ENCODE results near the gene ADAMTSL3. TPM values are rescaled to one million over a fixed set of nuclear protein-coding genes. Genes with fewer than 3 reads are reported as not detected.
A peak's percentile ranks its signal among the peaks of the same experiment; 100 is the strongest.

Gene ADAMTSL3
- total RNA-seq, 4 donors from 2014 or later: 4.9 to 8.8 (median 6.8) TPM

GRCh38 chr15:83858820-83859505 is 205.0 kb downstream of the ADAMTSL3 start:
- intact Hi-C loops (cut with DNase I; ENCODE audit: low total_unique reads): loop anchor here (10.0 kb wide), 1 partner anchor 204 kb away; the partner anchor contains the start of gene ADAMTSL3
- DNase-seq: no peak
- H3K4me3 ChIP-seq: no peak overlapping the region
- H3K36me3 ChIP-seq: no peaks in the 10 kb centered on the region
- in situ Hi-C loops (cut with MboI; ENCODE audit: low pct_ligation_motif_present in 1 of 4, low pct_unique_long_range_greater_than_20kb in 1 of 4, low sequenced_read_pairs in 3 of 4): no loop called here
- no peaks in the 10 kb centered on the region for H3K27me3 ChIP-seq
- WGBS, 2 donors (ENCODE audit: low coverage in 1 of 2): 74 to 79% methylated on average over 5 of the region's 5 CpGs
- no peaks in the 10 kb centered on the region for H3K9me3 ChIP-seq
- peaks cover 0 to 7% (median 0%) of the 10 kb centered on the region in 4 donors for H3K4me1 ChIP-seq
- TF ChIP-seq POLR2AphosphoS5 (IDR thresholded peaks at IDR 0.05) (peak; percentile 18 to 38 (median 20)), POLR2A (IDR thresholded peaks at IDR 0.05) (no peak)
- H3K27ac ChIP-seq: peak overlapping the region in 3 of 4 donors; percentile 42 to 72 (median 64)

GRCh38 chr15:83866692-83867091 is 212.8 kb downstream of the ADAMTSL3 start:
- intact Hi-C loops (cut with DNase I; ENCODE audit: low total_unique reads) (no loop called here), in situ Hi-C loops (cut with MboI; ENCODE audit: low pct_ligation_motif_present in 1 of 4, low pct_unique_long_range_greater_than_20kb in 1 of 4, low sequenced_read_pairs in 3 of 4) (no loop called here)
- 53 to 60% methylated on average over 1 of the region's 1 CpG for WGBS, 2 donors (ENCODE audit: low coverage in 1 of 2)
- Histone ChIP-seq H3K36me3 (no peaks in the 10 kb centered on the region), H3K9me3 (no peaks in the 10 kb centered on the region), H3K4me1 (peaks cover 0 to 12% (median 6%) of the 10 kb centered on the region in 4 donors), H3K27me3 (no peaks in the 10 kb centered on the region), H3K4me3 (no peak overlapping the region), H3K27ac (no peak overlapping the region)
- no peak for DNase-seq
- TF ChIP-seq CTCF (IDR thresholded peaks at IDR 0.05) (no peak), POLR2AphosphoS5 (IDR thresholded peaks at IDR 0.05) (no peak), POLR2A (IDR thresholded peaks at IDR 0.05) (no peak), EP300 (IDR thresholded peaks at IDR 0.05; ENCODE audit: low read depth) (no peak)

- Histone ChIP-seq H3K4me3 (no peak overlapping the region), H3K27ac (peak overlapping the region in 3 of 4 donors; percentile 16 to 51 (median 23)), H3K36me3 (no peaks in the 10 kb centered on the region), H3K4me1 (peaks cover 0 to 16% (median 6%) of the 10 kb centered on the region in 4 donors), H3K9me3 (no peaks in the 10 kb centered on the region), H3K27me3 (no peaks in the 10 kb centered on the region)
- no peak for DNase-seq
- intact Hi-C loops (cut with DNase I; ENCODE audit: low total_unique reads) (no loop called here), in situ Hi-C loops (cut with MboI; ENCODE audit: low pct_ligation_motif_present in 1 of 4, low pct_unique_long_range_greater_than_20kb in 1 of 4, low sequenced_read_pairs in 3 of 4) (no loop called here)
- TF ChIP-seq CTCF (IDR thresholded peaks at IDR 0.05) (no peak), POLR2A (IDR thresholded peaks at IDR 0.05) (no peak), POLR2AphosphoS5 (IDR thresholded peaks at IDR 0.05) (no peak), EP300 (IDR thresholded peaks at IDR 0.05; ENCODE audit: low read depth) (no peak)
- 58 to 63% methylated on average over 3 to 4 of the region's 4 CpGs for WGBS, 2 donors (ENCODE audit: low coverage in 1 of 2)
Observed at GRCh38 chr15:83869341-83869740, 215.4 kb downstream of the ADAMTSL3 start.

GRCh38 chr15:83871808-83872559 is 218.1 kb downstream of the ADAMTSL3 start:
- no peak for TF ChIP-seq POLR2AphosphoS5 (IDR thresholded peaks at IDR 0.05)
- TF ChIP-seq POLR2A (IDR thresholded peaks at IDR 0.05): no peak
- no peak for TF ChIP-seq EP300 (IDR thresholded peaks at IDR 0.05; ENCODE audit: low read depth)
- TF ChIP-seq CTCF (IDR thresholded peaks at IDR 0.05): no peak
- intact Hi-C loops (cut with DNase I; ENCODE audit: low total_unique reads): no loop called here
- Histone ChIP-seq H3K4me1 (peaks cover 0 to 16% (median 6%) of the 10 kb centered on the region in 4 donors), H3K36me3 (no peaks in the 10 kb centered on the region), H3K27ac (peak overlapping the region in 3 of 4 donors; percentile 13 to 35 (median 18)), H3K9me3 (no peaks in the 10 kb centered on the region), H3K4me3 (no peak overlapping the region), H3K27me3 (no peaks in the 10 kb centered on the region)
- in situ Hi-C loops (cut with MboI; ENCODE audit: low pct_ligation_motif_present in 1 of 4, low pct_unique_long_range_greater_than_20kb in 1 of 4, low sequenced_read_pairs in 3 of 4): no loop called here
- WGBS, 2 donors (ENCODE audit: low coverage in 1 of 2): 41 to 51% methylated on average over 4 to 7 of the region's 7 CpGs
- DNase-seq: no peak

Measured in transverse colon (tissue), 4 donors.